GM06990 (cell line): ENCODE data around the gene SLC52A1.

Source experiments
- DNase-seq: peaks from one replicate; pipeline ENCODE4 v3.0.0-alpha.2; 2011; ENCODE audit not compliant: insufficient read length; ENCODE audit errors: extremely low read depth
- H3K27me3 ChIP-seq: replicated peaks from 2 replicates; pipeline ENCODE4 v1.6.0; 2011; ENCODE audit warnings: low read length; ENCODE audit not compliant: control insufficient read depth, insufficient read depth
- H3K36me3 ChIP-seq: 2 replicates; pipeline ENCODE4 v1.5.1; 2011; ENCODE audit warnings: low read length; ENCODE audit not compliant: control insufficient read depth, insufficient read depth
- H3K4me3 ChIP-seq: replicated peaks from 2 replicates; pipeline ENCODE4 v1.5.1; 2011; ENCODE audit warnings: low read depth, mild to moderate bottlenecking, control low read depth, low read length
- TF ChIP-seq, protein P1 (sequence below): IDR thresholded peaks from 2 replicates; pipeline ENCODE4 v1.5.1; 2011; ENCODE audit warnings: low read length, control low read depth, mild to moderate bottlenecking, inconsistent platforms; ENCODE audit not compliant: insufficient read depth, poor library complexity, severe bottlenecking

The SLC52A1 gene

DNA sequence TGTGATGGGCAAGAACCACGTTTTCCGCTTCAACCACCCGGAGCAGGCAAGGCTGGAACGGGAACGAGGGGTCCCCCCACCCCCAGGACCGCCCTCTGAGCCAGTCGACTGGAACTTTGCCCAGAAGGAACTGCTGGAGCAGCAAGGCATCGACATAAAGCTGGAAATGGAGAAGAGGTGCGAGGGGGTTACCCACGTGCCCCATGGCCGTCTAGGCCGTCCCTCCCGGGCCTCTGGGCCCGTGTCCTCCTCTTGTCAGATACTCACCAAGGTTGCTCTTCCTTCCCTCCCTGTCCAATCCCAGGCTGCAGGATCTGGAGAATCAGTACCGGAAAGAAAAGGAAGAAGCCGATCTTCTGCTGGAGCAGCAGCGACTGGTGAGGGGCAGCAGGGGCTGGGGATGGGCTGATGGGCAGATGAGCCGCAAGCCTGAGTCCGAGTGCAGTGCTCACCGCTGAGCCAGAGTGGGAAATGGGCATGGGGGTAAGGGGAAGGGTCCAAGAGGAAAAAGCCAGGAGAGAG is 14.7 kb downstream of the SLC52A1 start:
- DNase-seq, result no peak
- no peaks in the 10 kb centered on the region for H3K27me3 ChIP-seq
- no peak overlapping the region for H3K4me3 ChIP-seq
- TF ChIP-seq, protein P1, sequence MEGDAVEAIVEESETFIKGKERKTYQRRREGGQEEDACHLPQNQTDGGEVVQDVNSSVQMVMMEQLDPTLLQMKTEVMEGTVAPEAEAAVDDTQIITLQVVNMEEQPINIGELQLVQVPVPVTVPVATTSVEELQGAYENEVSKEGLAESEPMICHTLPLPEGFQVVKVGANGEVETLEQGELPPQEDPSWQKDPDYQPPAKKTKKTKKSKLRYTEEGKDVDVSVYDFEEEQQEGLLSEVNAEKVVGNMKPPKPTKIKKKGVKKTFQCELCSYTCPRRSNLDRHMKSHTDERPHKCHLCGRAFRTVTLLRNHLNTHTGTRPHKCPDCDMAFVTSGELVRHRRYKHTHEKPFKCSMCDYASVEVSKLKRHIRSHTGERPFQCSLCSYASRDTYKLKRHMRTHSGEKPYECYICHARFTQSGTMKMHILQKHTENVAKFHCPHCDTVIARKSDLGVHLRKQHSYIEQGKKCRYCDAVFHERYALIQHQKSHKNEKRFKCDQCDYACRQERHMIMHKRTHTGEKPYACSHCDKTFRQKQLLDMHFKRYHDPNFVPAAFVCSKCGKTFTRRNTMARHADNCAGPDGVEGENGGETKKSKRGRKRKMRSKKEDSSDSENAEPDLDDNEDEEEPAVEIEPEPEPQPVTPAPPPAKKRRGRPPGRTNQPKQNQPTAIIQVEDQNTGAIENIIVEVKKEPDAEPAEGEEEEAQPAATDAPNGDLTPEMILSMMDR, result no peak
- peaks cover 28% of the 10 kb centered on the region for H3K36me3 ChIP-seq

DNA sequence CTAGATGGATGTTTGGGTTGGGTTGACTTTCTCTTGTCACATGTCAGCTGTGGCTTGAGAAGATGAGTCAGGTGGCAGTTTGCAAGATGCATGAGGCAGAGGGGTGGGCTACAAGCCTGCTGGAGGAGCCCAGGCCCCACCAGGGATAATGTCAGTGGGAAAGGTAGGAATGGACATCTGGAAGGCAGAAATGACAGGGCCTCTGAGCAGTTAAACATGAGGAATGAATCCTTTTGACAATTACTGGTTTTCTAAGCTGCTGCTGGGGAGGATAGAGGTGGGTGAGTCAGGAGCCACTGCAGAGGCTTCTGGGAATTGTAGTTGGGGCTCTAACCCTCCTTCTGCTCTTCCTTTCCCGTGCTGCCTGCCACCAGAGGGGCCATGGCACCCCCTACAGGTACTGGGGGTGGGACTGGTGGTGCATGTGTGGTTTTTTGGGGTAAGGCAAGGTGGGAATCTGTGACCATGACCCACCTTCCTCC is 15.7 kb downstream of the SLC52A1 start:
- Histone ChIP-seq H3K36me3 (peaks cover 33% of the 10 kb centered on the region), H3K4me3 (no peak overlapping the region), H3K27me3 (no peaks in the 10 kb centered on the region)
- DNase-seq, result no peak
- TF ChIP-seq, protein P1, result peak; percentile 38

DNA sequence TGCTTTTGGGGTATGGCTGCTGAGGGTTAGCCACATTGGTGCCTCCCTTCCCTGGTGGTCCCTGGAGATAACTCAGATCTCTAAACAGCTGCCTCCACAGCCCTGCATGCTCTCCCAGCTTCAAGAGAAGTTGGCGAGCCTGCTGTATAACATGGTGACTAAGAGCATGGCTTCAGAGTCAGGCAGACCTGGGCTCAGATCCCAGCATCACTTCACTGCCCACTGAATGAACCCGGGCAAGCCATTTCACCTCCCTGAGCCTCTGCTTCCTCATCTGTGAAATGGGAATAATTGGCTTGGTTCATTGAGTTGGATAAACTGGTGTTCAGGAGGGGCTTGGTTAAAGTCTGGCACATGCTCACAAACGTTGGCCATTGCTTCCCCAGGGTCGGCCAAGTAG is 20.9 kb downstream of the SLC52A1 start:
- no peak for DNase-seq
- no peaks in the 10 kb centered on the region for H3K27me3 ChIP-seq
- TF ChIP-seq, protein P1, result no peak
- no peak overlapping the region for H3K4me3 ChIP-seq
- H3K36me3 ChIP-seq, result peaks cover 28% of the 10 kb centered on the region

DNA sequence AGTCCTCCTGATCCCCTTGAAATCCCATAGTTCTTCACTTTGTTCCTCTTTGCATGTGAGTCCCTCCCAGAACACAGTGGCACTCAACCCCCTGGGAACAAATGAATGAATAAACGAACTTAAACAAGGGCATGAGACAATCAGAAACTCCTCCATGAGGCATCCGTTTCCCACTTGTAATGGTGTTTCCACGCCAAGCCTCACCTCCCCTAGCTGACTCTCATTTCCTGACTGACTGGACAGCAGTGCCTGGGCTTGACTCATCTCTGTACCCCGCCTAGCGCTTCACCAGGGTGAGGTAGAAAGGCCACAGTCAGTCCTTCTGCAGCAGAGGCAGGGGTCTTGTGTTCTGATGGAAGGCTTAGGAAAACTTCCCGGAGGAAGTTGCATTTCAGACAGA is 23.3 kb downstream of the SLC52A1 start:
- peak; percentile 41 for DNase-seq
- TF ChIP-seq, protein P1, result no peak
- H3K36me3 ChIP-seq, result peaks cover 34% of the 10 kb centered on the region
- no peaks in the 10 kb centered on the region for H3K27me3 ChIP-seq
- H3K4me3 ChIP-seq, result no peak overlapping the region

DNA sequence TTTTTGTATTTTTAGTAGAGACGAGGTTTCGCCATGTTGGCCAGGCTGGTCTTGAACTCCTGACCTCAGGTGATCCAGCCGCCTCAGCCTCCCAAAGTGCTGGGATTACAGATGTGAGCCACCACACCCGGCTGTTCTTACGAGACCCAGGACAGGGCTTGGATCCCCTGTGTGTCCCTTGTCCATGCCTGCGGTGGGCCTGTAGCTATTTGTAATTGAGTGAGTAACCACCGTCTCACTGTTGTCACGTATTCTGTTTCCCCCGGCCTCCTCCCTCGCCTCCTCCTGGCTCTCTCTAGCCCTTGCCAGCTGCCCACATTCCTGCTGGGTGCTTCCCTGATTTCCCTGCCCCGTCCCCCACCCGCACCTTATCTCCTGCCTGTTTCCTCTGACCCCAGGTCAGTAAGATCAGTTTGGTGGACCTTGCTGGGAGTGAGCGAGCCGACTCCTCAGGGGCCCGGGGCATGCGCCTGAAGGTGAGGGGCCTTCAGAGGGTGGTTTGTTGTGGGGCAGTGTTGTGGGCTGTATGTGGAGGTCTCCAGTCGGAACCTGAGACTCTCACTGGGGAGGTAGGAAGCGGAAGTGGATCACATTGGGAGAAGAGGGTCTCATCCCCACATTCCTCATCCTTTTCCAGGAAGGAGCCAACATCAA is 31.9 kb downstream of the SLC52A1 start:
- TF ChIP-seq, protein P1, result no peak
- no peak for DNase-seq
- peaks cover 41% of the 10 kb centered on the region for H3K36me3 ChIP-seq
- H3K27me3 ChIP-seq, result no peaks in the 10 kb centered on the region
- no peak overlapping the region for H3K4me3 ChIP-seq
